IPS-NIHi7 (cell line): ENCODE measurements around the gene FBXO5.
"Not testable (repeated sequence)": the region's sequence is repeated elsewhere in the genome, so short reads cannot be mapped to it uniquely, and the experiment has no call there.

Experiments
- DNase-seq: peaks from one replicate; pipeline ENCODE4 v3.0.0; 2012; ENCODE audit warnings: mixed read lengths; ENCODE audit errors: extremely low spot score

Gene FBXO5

DNA sequence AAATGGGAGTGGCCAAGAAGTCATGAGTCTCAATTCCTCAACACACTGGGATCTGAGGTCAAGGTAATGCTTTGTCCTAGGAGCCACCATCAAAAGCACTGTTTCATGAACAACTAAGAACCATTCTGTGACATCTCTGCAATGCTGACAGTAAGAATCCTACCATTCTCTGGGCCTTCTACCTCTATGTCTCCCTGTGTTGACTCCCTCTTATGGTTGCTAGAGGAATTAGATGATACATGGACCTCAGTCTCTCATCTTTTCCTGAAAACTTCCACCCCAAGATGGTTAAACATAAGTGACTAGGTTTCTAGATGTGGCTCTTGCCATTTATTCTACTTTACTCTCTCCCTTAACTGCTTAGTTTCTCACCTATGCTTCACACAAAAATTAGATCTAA lies 10.6 kb upstream of the FBXO5 start:
- peak; percentile 34 for DNase-seq

DNA sequence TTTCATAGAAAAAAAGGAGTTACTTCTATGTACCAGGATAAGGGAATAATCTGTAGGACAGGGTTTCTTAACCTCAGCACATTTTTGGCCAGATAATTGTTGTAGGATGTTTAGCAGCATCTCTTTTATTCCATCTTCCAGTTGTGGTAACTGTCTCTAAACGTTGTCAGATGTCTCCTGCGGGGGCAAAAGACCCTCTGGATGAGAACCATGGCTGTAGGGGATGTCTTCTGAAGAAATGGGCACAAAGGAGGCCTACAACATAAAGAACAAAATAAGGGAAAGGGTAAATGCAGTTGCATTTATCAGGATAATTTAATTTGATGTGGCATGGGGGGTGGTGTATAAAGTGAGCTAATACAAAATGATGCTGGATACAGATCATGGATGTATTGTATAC lies 4.1 kb upstream of the FBXO5 start:
- DNase-seq: no peak

DNA sequence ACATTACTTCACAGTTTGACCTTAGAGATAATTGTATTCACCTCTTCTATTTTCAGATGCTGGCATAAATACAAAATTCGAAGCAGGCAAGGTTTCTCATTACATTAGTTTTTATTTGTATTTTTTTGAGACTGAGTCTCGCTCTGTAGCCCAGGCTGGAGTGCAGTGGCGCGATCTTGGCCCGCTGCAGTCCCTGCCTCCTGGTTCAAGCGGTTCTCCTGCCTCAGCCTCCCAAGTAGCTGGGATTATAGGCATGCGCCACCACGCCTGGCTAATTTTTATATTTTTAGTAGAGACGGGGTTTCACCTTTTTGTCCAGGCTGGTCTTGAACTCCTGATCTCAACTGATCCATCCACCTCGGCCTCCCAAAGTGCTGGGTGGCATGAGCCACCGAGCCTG lies 2.5 kb upstream of the FBXO5 start:
- DNase-seq: not testable (repeated sequence)

- DNase-seq: no peak
These were observed 1.7 kb upstream of the FBXO5 start for GRCh38 chr6:152984513-152984872.

- DNase-seq: peak; percentile 92
These were observed 1.0 kb upstream of the FBXO5 start for GRCh38 chr6:152983637-152984512.

- DNase-seq: peak; percentile 12
These were observed 595 bp downstream of the FBXO5 start for GRCh38 chr6:152981989-152982903.

DNA sequence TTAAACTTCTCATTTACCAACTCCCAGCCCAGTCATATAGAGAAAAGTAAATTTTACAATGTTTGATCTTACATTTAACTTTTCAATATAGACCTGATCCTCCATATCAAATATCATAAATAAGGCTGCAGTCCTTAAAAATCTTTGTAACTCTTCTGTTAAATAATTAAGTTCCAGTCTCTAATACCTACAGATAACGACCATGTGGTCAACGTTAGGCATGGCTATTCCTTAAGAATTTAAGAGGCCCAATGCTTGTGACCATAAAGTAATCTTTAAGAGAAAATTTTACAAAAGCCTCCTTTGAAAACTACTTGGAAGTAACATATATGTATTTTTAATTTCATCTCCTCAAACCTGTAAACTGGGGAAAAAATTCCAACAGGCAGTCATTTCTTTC lies 1.6 kb downstream of the FBXO5 start:
- no peak for DNase-seq

DNA sequence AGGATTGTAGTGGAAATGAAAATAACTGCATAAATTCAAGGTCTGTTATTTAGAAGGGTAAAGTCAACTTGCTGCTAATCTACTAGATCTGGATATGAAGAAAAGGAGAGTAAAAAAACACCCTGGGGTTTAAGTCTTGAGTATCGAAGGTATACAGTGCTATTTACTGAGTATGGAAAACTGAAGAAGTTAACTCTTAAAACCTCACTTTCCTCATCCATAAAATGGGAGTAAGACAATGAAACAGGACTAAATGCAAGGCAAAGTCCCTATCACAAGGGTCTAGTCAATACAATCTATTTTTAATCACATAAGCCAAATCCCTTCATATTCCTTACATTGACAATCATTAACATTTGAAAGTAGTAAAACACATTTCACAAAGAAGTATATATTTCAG lies 2.2 kb downstream of the FBXO5 start:
- DNase-seq: no peak

DNA sequence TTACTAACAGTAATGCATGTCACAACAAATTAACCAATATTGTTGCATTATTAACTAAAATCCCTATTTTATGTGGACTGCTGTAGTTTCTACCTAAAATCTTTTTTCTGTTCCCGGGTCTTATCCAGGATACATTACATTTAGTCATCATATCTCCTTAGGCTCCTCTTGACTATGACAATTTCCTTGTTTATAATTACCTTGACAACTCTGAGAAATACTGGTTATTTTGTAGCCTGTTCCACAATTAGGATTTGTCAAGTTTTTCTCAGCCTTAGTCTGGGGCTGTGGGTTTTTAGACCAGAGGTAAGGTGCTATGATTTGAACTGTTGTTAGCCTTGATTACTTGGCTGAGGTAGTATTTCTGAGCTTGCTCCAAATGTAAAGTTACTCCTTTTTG lies 3.7 kb downstream of the FBXO5 start:
- no peak for DNase-seq

GRCh38 chr6:152978058-152978457 lies 4.8 kb downstream of the FBXO5 start:
- DNase-seq: no peak

DNA sequence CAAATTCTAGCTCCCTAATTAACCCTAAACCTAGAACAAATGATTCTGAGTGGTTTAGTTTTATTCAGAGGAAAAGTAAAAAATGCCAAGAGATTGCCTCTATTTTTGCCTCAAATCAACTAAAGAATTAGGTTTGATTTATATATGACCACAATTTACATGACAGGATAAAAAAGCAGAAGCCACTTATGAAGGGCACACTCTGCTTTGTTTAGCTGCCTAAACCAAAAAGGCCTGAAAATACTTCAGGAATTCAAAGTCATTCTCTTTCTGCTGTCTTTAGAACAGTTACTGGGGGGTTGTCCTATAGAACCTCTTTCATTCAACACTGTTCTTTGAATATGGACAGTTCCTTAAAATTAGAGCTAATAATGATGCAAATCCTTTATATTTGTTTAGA lies 5.3 kb downstream of the FBXO5 start:
- no peak for DNase-seq

- DNase-seq: no peak
These were observed 6.1 kb downstream of the FBXO5 start for GRCh38 chr6:152976749-152977148.

- no peak for DNase-seq
These were observed 7.5 kb downstream of the FBXO5 start for GRCh38 chr6:152975204-152975915.

GRCh38 chr6:152973916-152974315 lies 8.9 kb downstream of the FBXO5 start:
- DNase-seq: no peak

- no peak for DNase-seq
These were observed 13.0 kb downstream of the FBXO5 start for GRCh38 chr6:152969688-152970418.

GRCh38 chr6:152966168-152966894 lies 16.5 kb downstream of the FBXO5 start:
- not testable (repeated sequence) for DNase-seq

DNA sequence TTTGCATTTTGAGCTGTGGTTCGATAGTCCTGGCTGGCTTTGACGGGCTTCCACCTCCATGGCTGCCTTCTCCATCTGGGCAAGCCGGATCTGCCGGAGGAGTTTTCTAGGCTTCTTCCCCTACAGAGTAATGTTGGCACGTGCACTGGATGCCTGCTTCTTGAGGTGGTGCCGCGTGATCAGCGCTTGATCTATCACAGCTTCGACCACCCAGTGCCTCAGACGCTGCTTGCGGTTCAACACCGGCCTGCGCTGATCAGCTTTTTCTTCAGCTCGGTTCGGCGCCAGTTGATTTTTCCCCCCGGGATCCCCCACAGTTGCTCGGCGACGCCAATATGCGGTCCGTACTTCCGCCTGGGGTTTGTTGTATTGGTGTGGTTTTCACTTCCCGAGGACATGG lies 23.5 kb downstream of the FBXO5 start:
- DNase-seq: no peak

- no peak for DNase-seq
These were observed 25.0 kb downstream of the FBXO5 start for GRCh38 chr6:152957796-152958195.

GRCh38 chr6:152954443-152954842 lies 28.4 kb downstream of the FBXO5 start:
- no peak for DNase-seq

- DNase-seq: peak; percentile 19
These were observed 29.9 kb downstream of the FBXO5 start for GRCh38 chr6:152952866-152953509.
